Prostate gland (tissue), 2 donors: Measurements from ENCODE around the gene C1QTNF6.

Source experiments
- CTCF ChIP-seq, 4 experiments: fragments of 200-600 bp in 2 of 4; fragments of 450-650 bp in 2 of 4; sonication (generic) in 2 of 4; IDR thresholded peaks; 1 replicate in 3 of 4; 2 replicates in 1 of 4; pipeline ENCODE4 v1.5.1; 2016 to 2019; ENCODE audit warnings: antibody characterized with exemption in 4 of 4, mild to moderate bottlenecking in 2 of 4, moderate library complexity in 2 of 4
- POLR2AphosphoS5 ChIP-seq: sonication (generic); formaldehyde crosslinking; IDR thresholded peaks from one replicate; pipeline ENCODE4 v1.6.1; 2017; ENCODE audit warnings: antibody characterized with exemption

DNA sequence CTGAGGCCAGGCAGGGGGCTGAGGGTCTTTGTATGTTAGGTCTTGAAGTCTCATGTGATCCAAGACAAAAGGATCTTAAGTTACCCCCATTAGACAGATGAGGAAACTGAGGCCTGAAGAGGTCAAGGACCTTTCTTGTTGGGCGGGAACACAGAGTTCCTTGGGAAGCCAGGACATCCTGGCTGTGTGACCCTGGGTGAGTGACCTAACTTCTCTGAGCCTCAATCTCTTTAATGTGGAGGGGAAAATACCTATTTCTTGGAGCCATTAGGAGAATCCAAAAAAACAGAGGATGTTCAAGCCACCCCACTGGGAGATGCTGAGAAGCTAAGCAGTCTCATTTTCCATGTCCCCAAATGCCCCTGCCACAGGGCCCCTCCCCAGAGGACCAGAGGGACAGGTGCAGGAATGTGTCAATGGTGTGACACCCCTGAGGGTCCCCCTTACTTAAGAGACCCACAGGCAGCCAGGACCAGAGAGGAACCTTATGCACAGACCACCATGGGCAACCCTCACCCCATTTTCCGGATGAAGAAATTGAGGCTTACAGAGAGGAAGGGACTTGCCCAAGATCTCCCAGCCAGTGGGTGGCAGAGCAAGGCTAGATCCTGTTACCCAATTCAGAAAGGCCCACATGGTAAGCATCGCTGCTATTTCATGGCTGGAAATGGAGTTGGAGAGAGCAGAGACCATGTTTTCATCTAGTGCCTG is 48.0 kb upstream of the C1QTNF6 start:
- TF ChIP-seq CTCF (IDR thresholded peaks at IDR 0.05) (no peak), POLR2AphosphoS5 (no peak)
